Posterior vena cava (tissue), 2 donors: ENCODE data around the gene COA8. TPM values are rescaled to one million over a fixed set of nuclear protein-coding genes. Genes with fewer than 3 reads are reported as not detected.

Experiments used
- DNase-seq: peaks from one replicate; pipeline ENCODE4 v3.0.0-alpha.2; 2020; ENCODE audit warnings: low spot score
- intact Hi-C, 2 donors: fragments of 100-400 bp; cut with DNase I; formaldehyde crosslinking; loops; one replicate each; pipeline versions ENCODE4 v1.14.1 to v1.14.2; 2022 to 2023
- total RNA-seq, 2 donors: library from RNA; stranded (reverse); fragmentation: NEBNext Ultra II Directional; extraction: Animal tissue kit (Norgen Biotek cat#: 25700); gene quantifications; one replicate each; pipeline ENCODE4 v1.2.1, GENCODE V29; 2021
- donor health status: DM: yes; HTN: yes; CAD: no.
- donor health status: DM: yes; HTN: yes; CAD: no.

The COA8 gene
- total RNA-seq, 2 donors from 2014 or later: 33.9 to 40.3 TPM

DNA sequence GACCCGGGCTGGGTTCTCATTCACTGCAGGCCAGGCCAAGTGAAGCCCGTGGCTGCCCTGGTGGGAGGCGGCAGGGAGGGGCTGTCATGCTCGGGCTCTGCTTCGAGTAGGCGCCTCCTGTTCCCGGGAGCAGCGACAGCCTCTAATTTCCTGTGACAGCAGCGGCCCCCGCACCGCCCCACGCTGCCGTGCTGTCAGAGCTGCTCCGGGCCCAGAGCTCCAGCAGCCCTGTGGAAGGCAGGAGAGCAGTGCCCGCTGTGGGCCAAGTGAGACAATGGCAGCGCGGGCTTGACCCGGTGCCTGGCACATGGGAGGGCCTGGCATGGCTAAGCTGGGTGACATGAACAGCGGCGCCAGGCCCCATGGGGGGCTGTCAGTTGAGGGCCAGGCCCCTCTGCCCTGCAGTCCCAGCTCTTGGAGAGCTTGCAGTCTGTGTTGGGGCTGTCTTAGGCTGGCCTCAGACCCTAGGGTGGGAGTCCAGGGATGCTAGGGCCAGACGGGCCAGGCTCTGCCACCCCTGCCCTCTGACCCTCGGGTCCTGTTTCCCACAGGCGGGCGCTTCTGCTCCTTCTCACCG, 28.7 kb upstream of the COA8 start:
- intact Hi-C loops: no loop called here
- DNase-seq: no peak

DNA sequence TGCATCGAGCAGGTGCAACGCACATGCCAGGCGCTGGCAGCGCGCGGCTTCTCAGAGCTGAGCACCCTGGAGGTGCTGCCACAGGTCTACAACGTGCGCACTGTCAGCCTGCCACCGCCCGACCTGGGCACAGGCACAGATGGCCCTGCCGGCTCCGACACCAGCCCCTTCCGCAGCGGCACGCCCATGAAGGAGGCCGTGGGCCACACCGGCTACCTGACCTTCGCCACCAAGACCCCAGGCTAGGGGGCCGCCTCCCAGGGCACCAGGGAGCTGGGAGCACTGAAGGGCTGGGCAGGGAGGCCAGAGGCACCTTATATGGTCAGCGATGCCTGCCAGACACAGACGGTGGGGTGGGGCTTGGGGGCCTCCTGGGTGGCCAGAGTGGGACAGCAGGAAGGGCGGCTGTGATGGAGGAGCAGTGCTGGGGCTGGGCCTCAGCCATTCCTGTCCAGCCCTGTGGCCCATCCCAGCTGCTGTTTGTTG, 28.1 kb upstream of the COA8 start:
- intact Hi-C loops: no loop called here
- DNase-seq: no peak

- intact Hi-C loops: no loop called here
- no peak for DNase-seq
Observed at GRCh38 chr14:103535081-103535890, 27.5 kb upstream of the COA8 start.

DNA sequence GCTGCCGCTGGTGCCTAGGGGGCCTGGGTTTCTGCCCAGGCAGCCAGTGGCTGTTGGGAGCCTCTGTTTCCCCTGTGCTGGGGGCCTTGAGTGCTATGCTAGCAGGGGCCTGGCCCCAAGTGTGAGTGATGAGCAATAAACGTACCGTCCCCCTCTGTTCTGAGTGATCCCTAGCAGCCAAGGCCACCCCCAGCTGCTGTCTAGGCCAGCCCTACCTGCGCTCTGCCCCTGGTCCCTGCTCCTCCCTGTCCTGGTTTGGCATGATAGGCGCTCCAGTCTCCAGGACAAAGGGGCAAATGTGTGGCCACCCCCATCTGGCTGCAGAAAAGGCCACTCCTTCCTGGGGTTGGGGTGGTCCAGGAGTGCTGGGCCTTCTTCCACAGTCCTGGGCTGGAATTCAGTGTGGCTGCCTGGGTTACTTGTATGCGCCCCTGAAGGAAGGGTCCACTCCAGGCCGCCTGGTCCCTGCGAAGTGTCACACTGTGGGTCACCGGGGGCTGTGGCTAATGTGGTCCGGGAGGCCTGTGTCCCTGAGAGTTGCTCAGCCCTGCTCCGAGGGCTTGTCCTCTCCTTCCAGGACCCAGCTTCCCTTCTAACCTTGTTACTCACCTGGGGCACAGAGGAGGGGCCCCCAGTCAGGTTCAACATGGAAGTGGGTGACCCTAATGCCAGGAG, 26.7 kb upstream of the COA8 start:
- DNase-seq: no peak
- intact Hi-C loops: no loop called here

- DNase-seq: no peak
Observed at GRCh38 chr14:103536693-103537092, 26.1 kb upstream of the COA8 start.

DNA sequence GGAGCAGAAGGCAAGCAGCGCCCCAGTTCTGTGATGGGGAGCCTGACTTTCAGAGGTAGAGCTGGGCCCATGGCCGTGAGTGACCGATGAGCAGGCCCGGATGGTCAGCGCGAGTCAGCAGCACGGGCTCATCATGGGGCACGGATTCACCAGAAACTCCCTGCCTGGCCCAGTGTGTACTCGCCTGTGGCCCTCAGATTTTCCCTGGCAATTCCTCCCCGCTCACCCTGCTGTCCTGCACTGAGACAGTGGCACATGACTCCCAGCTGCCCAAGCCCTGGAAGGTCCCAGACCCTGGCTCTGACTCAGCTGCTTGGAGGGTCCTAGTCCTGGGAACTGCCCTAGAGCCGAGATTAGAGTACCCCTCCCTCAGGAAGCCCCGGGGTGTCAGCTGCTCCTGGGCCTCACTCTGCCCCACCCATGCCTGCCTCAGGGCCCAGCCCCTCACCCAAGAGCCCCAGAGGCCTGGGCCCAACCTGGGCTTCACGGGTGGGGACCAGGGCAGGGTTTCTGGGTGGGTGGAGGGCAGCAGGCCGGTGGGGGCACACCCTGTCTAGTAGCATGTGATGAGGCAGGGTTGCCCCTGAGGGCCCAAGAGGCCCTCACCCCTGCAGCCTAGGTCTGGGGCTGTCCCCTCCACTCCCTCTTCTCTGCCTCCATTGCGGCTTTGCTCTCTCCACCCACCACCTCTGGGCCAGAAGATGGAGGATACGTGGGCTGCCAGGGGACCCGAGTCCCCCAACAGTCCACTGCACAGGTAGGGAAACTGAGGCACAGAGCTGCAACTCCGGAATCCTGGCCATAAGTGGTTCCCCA, 25.4 kb upstream of the COA8 start:
- no peak for DNase-seq
- intact Hi-C loops: no loop called here

More at GRCh38 chr14:103536693-103537092, 26.1 kb upstream of the COA8 start:
- intact Hi-C loops: no loop called here

DNA sequence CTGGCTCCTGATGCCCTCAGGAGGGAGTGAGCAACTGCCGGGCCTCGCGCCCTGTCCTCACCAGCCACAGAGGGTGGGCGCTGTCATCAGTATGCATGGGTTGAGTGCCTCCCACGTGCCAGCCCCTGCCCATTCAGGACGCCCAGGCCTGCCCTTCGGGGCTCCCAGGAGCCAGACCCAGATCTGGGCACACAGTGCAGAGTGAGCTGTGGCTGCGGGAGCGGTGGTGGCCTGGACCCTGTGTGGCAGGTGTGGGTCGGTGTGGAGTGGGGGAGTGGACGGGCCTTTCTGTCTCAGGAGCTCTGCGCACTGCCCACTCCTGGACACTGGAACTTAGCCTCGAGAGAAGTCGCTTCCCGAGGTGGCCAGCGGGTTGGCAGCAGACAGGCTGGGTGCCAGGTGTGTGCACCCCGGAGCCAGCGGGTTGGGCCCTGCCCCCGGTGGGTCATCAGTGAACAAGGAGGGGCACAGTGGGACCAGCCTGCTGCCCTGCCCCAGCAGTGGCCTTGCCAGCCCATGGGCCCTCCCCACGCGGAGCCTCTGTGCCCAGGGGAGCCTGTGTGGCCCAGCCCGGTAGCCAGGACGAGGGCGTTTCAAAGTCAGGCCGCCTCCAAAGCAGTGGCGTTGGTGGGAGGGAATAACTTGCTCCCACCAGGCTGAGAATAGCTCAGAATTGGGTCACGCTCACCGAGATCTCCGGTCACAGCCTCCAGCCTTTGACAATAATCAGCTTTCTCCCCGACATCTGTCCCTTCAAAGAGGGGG, 24.3 kb upstream of the COA8 start:
- intact Hi-C loops: no loop called here
- no peak for DNase-seq

- no peak for DNase-seq
- intact Hi-C loops: no loop called here
Observed at GRCh38 chr14:103539056-103539825, 23.5 kb upstream of the COA8 start.

DNA sequence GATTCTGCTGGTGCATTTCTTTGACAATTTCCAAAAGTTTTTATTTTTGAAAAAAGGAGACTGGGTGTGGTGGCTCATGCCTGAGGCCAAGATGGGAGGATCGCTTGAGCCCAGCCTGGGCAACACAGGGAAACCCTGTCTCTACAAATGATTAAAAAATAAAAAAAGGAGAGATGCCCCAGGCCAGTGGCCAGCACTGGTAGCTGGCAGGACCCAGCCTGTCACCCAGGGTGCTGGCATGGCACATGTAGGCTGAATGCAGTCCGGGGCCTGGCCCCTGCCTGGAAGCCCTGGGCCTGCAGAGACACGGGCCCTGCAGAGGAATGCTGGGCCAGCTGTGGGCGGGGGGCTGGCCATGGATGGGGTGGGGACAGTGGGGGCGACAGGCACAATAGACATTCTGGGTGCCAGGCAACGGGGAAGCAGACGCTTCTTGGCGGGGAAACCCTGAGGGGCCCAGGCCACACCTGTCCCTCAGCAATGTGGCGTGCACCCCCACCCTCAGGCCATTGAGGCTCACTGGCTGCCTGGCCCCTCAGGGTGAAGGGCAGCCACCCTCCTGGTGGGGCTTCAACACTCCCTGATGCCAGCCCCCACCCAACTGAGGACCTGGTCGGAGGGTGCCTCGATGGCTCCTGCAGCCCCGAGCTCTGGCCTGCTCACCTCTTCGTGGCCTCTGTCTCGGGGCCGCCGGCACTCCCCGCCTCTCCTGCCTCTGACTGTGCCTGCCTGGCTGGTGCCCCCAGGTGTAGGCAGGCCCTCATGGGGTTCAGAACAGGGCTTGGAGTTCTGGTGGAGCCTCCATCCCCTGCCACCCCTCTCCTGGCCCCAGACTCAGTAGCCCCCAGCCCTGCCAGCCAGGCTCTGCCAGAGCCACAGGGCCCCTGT, 21.7 kb upstream of the COA8 start:
- intact Hi-C loops: no loop called here
- DNase-seq: no peak

DNA sequence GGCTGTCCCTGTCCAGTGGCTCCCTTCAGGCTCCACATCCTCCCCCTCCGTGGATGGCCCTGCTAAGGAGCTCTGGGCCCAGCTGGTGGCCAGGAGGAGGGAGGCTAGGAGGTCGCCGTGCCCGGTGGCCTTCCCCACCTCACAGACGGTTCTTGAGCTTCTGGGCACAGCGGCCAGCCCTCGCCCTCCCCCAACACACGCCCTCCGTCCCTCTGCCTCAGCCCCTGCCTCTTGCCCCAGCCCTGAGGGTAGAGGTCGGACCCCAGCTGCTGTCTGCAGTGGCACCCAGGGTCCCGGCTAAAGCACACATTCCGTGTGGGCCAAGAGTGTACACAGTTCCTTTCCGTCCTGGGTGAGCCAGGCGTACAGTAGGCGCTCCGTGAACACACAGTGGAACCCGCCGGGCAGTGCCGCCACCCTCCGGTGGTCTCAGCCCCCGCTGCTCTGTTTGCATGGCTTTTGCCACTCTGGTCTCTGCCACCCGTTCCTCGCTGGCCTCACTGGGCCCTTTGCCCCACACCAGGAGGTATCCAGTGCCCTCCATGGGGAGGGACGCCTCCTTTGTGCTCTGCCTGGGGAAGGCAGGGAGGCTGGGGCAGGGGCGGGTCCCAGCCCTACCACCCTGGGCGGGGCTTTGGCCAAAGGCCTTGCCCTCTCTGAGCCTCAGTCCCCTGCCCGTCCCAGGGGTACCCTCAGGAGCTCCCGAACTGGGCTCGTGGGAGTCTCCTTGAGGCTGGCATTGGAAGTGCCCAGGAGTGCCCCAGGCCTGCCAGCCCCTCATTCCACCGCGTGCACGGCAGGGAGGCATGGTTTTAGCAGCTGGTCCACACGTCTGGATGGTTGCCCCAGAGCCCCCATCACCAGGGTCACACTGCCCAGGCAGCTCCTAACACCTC, 20.8 kb upstream of the COA8 start:
- intact Hi-C loops: no loop called here
- DNase-seq: no peak

DNA sequence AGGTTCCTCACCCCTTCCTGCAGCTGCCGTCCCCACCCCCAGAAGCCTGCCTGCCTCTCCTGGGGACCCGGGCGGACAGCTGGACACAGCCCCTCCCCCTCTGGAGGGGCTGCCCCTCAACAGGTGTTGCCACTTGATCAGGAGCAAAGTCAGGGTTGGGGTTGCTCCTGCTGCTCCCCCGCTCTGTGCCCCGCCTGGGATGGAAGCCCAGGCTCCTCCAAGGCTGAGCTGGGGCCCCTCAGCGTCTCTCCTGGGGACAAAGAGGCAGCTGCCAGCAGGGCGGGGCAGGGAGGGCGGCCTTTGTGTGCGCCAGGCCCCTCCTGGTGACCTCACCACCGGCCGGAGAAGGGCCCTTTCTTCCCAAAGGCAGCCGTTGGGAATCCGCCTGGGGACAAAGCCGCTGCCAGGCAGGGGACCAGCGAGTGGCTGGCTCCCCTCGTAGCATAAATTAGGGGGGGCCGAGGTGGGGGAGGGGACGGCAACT, 20.1 kb upstream of the COA8 start:
- intact Hi-C loops: no loop called here
- no peak for DNase-seq

DNA sequence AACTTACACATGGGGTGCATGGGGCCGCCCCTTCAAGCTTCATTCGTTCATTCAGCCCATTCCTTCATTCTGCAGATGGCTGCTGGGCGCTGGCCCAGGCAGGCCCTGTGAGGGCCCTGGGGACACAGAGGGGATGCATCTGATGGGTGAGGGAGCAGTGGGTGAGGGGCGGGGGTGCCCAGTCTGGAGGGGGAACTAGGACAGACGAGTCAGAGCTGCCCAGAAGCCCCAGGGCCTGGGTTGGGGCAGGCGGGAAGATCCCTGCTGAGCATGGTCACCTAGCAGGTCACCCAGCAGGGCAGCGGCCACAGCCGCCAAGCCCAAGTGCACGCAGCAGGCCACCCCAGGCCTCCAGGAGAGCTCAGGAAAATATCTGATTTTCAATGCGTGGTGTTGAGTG, 19.6 kb upstream of the COA8 start:
- intact Hi-C loops: no loop called here
- peak; percentile 81 for DNase-seq

DNA sequence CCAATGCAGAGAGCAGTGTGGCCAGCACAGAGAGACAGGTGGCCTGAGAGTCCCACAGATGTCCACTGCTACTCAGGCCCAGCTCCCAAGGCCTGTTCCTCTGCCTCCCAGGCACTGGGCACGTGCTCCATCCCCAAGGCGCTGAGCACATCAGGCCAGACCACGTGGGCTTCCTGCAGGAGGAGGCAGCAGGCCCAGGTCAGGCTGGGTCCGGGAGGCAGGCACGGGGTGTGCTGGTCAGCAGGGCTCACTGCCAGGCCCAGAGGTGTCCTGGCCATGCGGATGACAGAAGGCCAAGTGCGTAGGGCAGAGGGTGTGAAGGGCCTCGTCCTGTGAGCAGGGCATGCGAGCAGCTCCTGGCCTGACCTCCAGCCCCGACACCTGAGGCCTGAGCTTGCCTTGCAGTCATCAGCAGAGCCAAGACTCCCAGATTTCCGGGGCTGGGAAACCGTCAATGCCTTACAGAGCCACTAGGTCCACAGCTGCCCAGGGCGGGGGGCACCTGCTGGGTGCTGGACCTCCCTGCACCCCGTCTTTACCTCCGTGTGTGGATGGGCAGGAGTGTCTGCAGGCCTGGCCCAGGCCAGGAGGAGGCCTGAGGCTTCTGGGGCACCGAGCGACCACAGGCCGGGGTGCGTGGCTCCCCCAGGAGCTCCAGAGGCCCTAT, 18.9 kb upstream of the COA8 start:
- DNase-seq: peak; percentile 84
- intact Hi-C loops: no loop called here

DNA sequence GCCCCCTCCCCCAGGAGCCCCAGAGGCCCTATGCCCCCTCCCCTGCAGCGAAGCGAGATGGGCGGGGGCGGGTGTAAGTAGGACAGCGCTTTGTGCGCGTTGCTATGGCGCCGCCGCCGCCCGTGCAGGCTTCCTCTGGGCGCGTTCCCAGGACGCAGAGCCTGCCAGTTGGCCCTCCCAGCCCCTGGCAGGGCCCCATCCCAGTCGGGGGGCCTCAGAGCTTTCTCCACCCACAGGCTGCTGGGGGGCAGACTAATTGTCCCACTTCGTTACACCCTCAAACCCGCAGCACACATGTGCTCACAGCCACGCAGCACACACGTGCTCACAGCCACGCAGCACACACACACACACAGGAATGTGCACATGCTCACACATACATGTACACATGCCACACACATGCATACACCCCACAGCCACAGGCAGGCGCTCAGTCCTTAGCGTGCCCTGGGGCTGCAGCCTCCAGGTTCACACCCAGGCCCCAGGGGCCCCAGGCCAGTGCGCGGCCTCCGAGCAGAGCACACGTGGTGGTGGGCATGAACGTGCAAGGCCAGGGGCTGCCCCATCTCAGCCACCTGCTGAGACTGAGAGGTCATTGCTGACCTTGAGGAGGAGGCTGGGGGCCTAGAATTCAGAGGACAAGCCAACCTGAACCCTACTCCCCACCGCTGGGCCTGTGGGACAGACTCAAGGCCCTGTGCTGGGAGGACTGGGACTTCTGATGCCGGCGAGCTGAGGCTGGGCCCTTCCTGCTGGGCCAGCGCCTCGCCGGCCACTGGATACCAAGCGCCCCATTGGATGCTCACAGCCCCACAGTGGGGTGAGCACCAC, 18.2 kb upstream of the COA8 start:
- intact Hi-C loops: loop anchor here in 1 of 2 donors (5.0 kb wide), 1 partner anchor 42 kb away; no protein-coding TSS in a partner anchor
- DNase-seq: peak; percentile 88
